Mesodermal cell (in vitro differentiated cells): ENCODE results near the gene CRYGC. TPM values are rescaled to one million over a fixed set of nuclear protein-coding genes. Genes with fewer than 3 reads are reported as not detected.

Source experiments
- H3K27ac ChIP-seq: 2 replicates; pipeline ENCODE4 v1.7.0; 2013; ENCODE audit warnings: mild to moderate bottlenecking, low read depth, low read length, moderate library complexity; ENCODE audit not compliant: severe bottlenecking
- H3K36me3 ChIP-seq: 2 replicates; pipeline ENCODE4 v1.7.1; 2013; ENCODE audit warnings: mild to moderate bottlenecking, low read length, moderate library complexity; ENCODE audit not compliant: control insufficient read depth, insufficient read depth
- H3K4me1 ChIP-seq: one replicate; pipeline ENCODE4 v1.7.1; 2013; ENCODE audit warnings: mild to moderate bottlenecking, low read length; ENCODE audit not compliant: insufficient read depth, control insufficient read depth, poor library complexity, severe bottlenecking
- H3K4me3 ChIP-seq: 2 replicates; pipeline ENCODE4 v1.7.0; 2013; ENCODE audit warnings: low read length, control low read depth, mild to moderate bottlenecking; ENCODE audit not compliant: insufficient read depth, poor library complexity, severe bottlenecking; ENCODE audit errors: extremely low read depth
- H3K9me3 ChIP-seq: 2 replicates; pipeline ENCODE4 v1.7.1; 2013; ENCODE audit warnings: mild to moderate bottlenecking, low read length, moderate library complexity; ENCODE audit not compliant: control insufficient read depth
- WGBS, 2 experiments: methylation state at CpG; one replicate each; pipeline ENCODE4 v1.1.5; 2013; ENCODE audit warnings: missing lambda C conversion rate in 2 of 2; ENCODE audit not compliant: insufficient coverage in 2 of 2; 5-methylcytosine and 5-hydroxymethylcytosine counted together
- polyA plus RNA-seq, 2 experiments: library from polyadenylated mRNA; stranded (reverse); fragments of 50-300 nt; gene quantifications; one replicate each; pipeline ENCODE4 v1.2.3, GENCODE V29; 2013

CRYGC gene, protein sequence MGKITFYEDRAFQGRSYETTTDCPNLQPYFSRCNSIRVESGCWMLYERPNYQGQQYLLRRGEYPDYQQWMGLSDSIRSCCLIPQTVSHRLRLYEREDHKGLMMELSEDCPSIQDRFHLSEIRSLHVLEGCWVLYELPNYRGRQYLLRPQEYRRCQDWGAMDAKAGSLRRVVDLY
- not detected for polyA plus RNA-seq (2013, experiment 1 of 2)
- polyA plus RNA-seq (2013, experiment 2 of 2), result not detected

DNA sequence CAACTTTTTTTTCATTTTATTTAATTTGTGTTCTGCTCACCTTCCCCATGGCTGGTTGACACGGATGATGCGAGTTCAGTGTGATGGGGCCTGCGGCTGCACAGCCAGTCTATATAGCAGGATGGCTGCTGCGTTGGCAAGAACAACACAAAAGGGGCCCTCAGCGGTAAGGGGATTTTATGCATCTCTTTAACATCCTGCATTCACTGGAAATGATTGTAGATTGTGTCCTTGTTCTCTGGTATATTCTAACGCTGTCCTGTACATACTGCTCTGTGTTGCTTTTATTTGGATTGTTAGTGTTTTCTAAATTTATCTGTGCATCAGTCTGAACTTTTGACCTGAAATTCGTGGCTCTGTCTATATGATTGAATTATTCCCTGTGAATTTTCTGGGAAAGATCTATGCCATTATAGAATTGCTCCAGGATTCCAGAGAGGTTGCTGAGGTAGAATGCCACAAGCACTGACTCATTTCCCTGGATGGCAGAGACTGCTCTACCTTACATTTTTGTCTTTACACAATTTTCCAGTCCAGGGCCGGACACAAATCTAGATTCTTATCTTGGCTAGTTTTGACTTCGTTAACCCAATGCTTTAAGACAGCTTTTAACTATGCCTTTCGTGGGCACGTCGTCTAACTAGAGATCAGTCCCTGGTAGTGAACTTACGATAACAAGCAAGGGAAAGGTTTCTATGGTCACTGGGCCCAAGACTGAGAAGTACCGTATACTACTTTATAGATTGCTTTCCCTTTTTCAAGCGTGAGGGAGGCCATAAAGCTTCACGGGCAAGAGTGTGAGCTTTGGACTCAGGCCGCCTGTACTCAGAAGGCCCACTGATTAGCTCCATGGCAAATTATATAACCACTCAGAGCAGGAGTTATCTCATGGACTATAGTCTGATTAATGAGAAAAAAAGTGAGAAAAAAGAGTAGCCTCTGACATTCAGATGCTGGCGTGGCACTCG, at the start of gene CRYGC:
Gene CRYGC, minus strand, starts transcription at position 85 of the 968 bp plus-strand sequence. Its CDS starts 36 bp downstream, at position 49.
- Histone ChIP-seq H3K4me1 (no peaks in the 10 kb centered on the region), H3K4me3 (no peak within 1 kb of the TSS), H3K9me3 (no peaks in the 10 kb centered on the region), H3K27ac (no peak within 1 kb of the TSS), H3K36me3 (no peaks in the 10 kb centered on the region)
- 92 to 93% methylated on average over 12 to 16 of the region's 19 CpGs for WGBS, 2 experiments

DNA sequence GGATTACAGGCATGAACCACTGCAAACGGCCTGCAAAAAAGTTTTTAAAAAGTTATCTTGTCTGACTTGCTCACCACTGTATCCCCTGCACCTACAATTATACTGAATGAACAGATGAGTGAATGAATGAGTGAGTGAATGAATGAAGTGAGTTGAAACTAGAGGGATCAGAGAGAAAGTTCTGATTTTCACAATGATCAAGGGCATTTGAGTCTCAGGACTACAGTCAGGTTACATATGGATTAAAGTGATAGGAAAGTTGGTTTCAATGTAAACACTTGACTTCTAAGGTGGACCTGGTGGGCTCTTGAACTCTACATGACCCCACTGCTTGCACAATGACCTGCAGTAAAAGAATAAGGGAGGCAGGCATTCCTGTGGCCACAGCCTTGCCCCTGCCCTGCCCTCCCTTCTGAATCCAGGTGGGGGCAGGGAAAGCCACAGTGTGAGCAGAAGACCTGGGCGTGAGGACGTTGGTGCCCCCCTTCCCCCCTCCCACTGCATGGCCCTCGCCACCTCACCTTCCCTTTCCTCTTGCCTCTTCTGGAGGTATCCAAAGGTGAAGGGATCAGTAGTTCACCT, 49.5 kb upstream of the CRYGC start:
- 60 to 100% methylated on average over 1 of the region's 4 CpGs for WGBS, 2 experiments
- Histone ChIP-seq H3K9me3 (no peaks in the 10 kb centered on the region), H3K36me3 (no peaks in the 10 kb centered on the region), H3K4me3 (no peak overlapping the region), H3K27ac (no peak overlapping the region), H3K4me1 (no peaks in the 10 kb centered on the region)

DNA sequence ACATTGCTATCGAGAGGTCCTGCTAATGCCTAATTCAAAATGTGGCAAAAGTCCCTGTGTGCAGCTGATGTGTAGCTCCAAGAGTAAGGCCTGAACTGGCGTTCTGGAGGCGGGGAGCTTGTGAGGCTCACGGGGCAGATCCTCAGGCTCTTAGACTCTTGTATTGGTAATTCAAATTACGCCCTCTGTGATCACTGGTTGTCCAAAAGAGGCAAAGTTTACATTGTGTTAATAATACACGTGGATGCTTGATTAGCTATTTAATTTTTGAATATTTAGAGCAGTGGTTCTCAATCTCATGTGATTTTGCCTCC, 46.2 kb upstream of the CRYGC start:
- no peak overlapping the region for H3K4me3 ChIP-seq
- H3K27ac ChIP-seq, result no peak overlapping the region
- no peaks in the 10 kb centered on the region for H3K4me1 ChIP-seq
- H3K9me3 ChIP-seq, result no peaks in the 10 kb centered on the region
- H3K36me3 ChIP-seq, result no peaks in the 10 kb centered on the region
- 82 to 87% methylated on average over 6 of the region's 6 CpGs for WGBS, 2 experiments

DNA sequence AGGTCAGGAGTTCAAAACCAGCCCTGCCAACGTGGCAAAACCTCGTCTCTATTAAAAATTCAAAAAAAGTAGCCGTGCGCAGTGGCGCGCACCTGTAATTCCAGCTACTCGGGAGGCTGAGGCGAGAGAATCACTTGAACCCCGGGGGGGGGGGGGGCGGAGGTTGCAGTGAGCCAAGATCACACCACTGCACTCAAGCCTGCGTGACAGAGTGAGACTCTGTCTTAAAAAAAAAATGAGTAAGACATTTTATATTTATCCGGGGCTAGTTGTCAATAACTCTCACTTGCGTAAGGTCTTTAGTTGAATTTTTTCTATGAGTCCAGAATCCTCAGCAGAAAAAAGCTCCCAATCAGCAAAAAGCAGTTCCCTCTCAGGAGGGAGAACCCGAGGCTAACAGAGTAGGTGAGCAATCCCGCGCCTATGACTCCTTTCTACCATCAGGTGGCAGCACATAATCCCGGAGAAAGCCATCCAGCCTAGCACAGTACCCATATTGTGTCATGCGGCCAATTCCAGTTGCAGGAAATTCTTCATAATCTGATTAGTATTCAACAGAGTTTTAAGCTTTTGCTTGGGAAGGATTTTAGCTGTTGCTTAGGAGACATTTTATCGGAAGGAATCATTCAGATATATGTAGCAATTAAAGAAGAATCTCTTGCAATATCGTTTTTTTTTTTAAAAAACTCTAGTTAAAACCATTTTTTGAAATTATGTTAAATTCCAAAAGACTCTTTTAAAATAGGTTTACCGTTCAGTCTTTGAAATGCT, 45.6 kb upstream of the CRYGC start:
- Histone ChIP-seq H3K36me3 (no peaks in the 10 kb centered on the region), H3K4me1 (no peaks in the 10 kb centered on the region), H3K27ac (no peak overlapping the region), H3K9me3 (no peaks in the 10 kb centered on the region), H3K4me3 (no peak overlapping the region)
- 56 to 79% methylated on average over 11 to 14 of the region's 21 CpGs for WGBS, 2 experiments

DNA sequence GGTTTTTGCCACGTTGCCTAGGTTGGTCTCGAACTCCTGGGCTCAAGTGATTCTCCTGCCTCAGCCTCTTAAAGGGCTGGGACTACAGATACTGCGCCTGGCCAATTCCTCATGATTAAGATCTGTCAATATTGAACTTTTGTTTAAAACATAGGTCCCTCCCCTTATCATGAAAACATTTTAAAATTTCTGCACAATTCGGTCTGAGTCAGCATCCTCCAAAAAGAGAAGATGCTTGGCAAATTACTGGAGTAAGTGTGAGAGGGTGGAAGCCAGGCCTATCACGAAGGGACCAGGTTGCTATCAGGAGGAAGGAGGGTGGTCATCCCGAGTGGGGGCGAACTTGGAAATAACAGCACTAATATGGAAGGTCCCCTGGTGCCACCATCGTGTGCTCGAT, 44.5 kb upstream of the CRYGC start:
- H3K36me3 ChIP-seq, result no peaks in the 10 kb centered on the region
- no peak overlapping the region for H3K4me3 ChIP-seq
- no peaks in the 10 kb centered on the region for H3K4me1 ChIP-seq
- H3K27ac ChIP-seq, result no peak overlapping the region
- WGBS, 2 experiments, result 90 to 94% methylated on average over 8 of the region's 9 CpGs
- H3K9me3 ChIP-seq, result no peaks in the 10 kb centered on the region

DNA sequence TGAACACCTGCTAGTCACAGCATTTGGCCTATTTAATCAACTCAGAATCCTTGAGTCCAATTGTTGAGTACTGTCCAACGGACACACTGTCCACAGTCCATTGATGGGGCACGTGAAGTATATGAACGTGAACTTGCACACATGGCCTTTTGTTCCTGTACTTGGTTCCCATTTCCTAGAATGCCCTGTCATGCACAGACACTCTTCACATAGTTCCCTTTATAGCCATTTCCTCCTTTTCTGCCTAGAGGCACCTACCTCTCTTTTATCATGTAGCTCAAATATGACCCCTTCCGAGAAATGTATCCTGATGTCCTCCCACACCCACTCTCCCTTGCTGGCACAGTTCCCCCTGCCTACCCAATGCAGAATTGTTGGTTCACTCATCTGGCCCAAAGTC, 42.5 kb upstream of the CRYGC start:
- Histone ChIP-seq H3K4me3 (no peak overlapping the region), H3K9me3 (no peaks in the 10 kb centered on the region), H3K4me1 (no peaks in the 10 kb centered on the region), H3K36me3 (no peaks in the 10 kb centered on the region), H3K27ac (no peak overlapping the region)
- 91% methylated on average over 3 to 4 of the region's 4 CpGs for WGBS, 2 experiments

DNA sequence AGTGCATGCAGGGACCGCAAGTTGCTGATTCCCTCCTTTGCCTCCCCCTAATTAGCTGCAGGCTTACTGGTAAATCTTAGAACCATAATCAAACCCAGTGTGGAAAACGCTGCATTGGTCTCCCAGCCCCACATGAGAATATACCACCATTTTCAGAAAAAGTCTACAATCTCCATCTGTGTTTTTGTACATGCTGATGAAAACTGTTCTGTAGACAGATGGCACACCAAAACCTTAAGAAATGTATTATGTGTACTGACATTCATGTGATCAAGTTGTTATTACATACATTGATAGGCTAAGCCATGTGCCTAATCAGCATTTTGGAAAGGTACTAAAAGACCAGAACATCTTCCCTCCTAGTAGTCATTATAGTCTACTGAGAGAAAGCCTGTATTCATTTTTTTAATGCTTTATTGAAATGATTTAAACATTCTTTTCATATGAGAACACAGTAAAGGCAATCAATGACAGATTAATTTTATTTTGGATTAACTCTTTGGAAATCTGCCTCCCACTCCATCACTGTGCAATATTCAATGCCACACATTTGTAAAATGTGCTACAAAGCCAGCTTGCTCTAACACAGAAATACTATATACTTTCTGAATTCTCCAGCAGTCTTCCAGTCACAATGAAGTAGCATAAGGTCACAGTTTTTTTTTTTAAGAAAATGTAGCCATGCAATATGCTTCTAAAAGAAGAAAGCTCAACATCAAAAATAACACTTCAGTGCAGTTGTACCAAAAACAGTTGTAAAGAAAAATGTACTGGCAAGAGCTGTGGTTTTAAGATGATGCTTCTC, 35.5 kb upstream of the CRYGC start:
- Histone ChIP-seq H3K27ac (no peak overlapping the region), H3K4me3 (no peak overlapping the region), H3K4me1 (no peaks in the 10 kb centered on the region), H3K36me3 (no peaks in the 10 kb centered on the region), H3K9me3 (no peaks in the 10 kb centered on the region)
- 90 to 100% methylated on average over 1 of the region's 2 CpGs for WGBS, 2 experiments

DNA sequence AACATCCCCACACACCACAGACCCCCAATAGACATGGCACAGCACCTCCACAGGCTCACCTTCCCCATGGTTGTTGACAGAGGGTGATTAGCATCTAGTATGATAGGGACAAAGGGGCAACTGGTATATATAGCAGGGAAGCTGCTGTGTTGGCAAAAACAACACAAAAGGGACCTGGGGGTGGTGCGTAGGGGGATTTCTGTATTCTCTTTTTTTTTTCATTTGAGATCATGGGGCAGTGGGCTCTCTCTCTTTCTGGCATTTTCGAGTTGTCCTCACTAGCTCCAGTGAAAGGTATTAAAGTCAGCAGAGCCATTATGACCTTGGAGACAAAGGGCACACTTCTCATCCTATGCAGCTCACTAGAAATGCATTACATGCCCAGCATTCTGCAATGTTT, 33.9 kb upstream of the CRYGC start, which contains the start of gene CRYGA:
Gene CRYGA, minus strand, starts transcription at position 101 of the 400 bp plus-strand sequence. Its CDS starts 33 bp downstream, at position 68.
- Histone ChIP-seq H3K4me1 (no peaks in the 10 kb centered on the region), H3K4me3 (no peak within 1 kb of the TSS), H3K27ac (no peak within 1 kb of the TSS), H3K9me3 (no peaks in the 10 kb centered on the region), H3K36me3 (no peaks in the 10 kb centered on the region)
- WGBS, 2 experiments, result 60% methylated on average over 2 of the region's 2 CpGs; no CpG with 5 or more reads in 1 of the 2 experiments

DNA sequence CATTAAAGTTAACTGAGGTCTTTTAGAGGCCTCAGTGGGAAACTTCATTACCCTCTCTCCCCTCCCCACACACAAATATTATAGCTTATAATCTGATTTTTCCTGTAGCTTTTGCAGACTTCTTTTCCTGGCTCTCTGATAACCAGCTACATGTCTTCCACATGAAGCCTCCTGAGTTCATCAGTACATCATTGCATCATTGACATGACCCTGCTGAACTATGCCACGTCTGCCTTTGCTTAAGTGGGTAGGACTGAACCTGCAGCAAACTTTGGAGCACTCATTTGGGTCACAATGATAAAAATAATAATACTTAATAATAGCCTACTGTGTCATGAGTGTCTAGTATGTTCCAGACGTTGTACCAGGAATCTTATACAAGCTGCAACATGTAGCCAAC, 26.8 kb upstream of the CRYGC start:
- WGBS, 2 experiments, result 80% methylated on average over 1 of the region's 2 CpGs; no CpG with 5 or more reads in 1 of the 2 experiments

DNA sequence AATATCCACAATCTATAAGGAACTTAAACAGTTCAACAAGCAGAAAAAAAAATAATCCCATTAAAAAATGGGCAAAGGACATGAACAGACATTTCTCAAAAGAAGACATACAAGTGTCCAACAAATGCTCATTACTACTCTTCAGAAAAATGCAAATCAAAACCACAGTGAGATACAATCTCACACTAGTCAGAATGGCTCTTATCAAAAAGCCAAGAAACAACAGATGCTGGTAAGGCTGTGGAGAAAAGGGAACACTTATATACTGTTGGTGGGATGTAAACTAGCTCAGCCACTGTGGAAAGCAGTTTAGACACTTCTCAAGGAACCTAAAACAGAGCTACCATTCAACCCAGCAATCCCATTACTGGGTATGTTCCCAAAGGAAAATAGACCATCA, 23.5 kb upstream of the CRYGC start:
- H3K9me3 ChIP-seq, result no peaks in the 10 kb centered on the region
- H3K36me3 ChIP-seq, result no peaks in the 10 kb centered on the region
- no peak overlapping the region for H3K4me3 ChIP-seq
- H3K27ac ChIP-seq, result no peak overlapping the region
- no peaks in the 10 kb centered on the region for H3K4me1 ChIP-seq

More for the DNA sequence above, 26.8 kb upstream of the CRYGC start:
- H3K27ac ChIP-seq, result no peak overlapping the region
- H3K9me3 ChIP-seq, result no peaks in the 10 kb centered on the region
- H3K36me3 ChIP-seq, result no peaks in the 10 kb centered on the region
- H3K4me3 ChIP-seq, result no peak overlapping the region
- no peaks in the 10 kb centered on the region for H3K4me1 ChIP-seq
